ENCODE measurements around the gene ATF4.

GRCh38 chr22:39535831-39536449 lies 15.6 kb downstream of the ATF4 start:
- TF ChIP-seq CTCF (IDR thresholded peaks at IDR 0.05) (no peak), POLR2A (IDR thresholded peaks at IDR 0.05) (no peak)

Measured in body of pancreas (tissue), 4 donors.